Adrenal gland (tissue), 5 donors: ENCODE data around the gene TM4SF18.

ENCODE experiments used
- POLR2A ChIP-seq, 2 donors: fragments of 450-650 bp; IDR thresholded peaks; one replicate each; pipeline ENCODE4 v1.6.1; 2017; ENCODE audit warnings: antibody characterized with exemption in 2 of 2, mild to moderate bottlenecking in 2 of 2, moderate library complexity in 1 of 2
- TF ChIP-seq, protein P1 (sequence below), 6 experiments: fragments of 450-650 bp in 4 of 6; fragments of 200-600 bp in 2 of 6; sonication (generic) in 1 of 6; IDR thresholded peaks; 1 replicate in 5 of 6; 2 replicates in 1 of 6; pipeline versions ENCODE4 v1.5.1 to v1.8.0; 2016 to 2021; ENCODE audit warnings: antibody characterized with exemption in 6 of 6, mild to moderate bottlenecking in 2 of 6, moderate library complexity in 1 of 6
- donor health status: DM: no; HTN: no; CAD: no.

DNA sequence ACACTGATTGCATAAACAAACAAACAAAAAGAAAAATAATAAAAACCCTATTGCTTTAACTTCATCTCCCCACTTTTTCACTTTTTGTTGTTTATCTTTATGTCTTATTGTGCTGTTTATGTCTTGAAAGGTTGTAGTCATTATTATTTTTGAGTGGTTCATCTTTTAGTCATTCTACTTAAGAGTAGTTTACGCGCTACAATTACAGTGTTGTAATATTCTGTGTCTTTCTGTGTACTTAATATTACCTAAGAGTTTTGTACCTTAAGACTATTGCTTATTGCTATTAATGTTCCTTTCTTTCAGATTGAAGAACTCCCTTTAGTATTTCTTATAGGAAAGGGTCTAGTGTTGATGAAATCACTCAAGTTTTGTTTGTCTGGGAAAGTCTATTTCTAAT is 28.1 kb downstream of the TM4SF18 start:
- TF ChIP-seq, protein P1, sequence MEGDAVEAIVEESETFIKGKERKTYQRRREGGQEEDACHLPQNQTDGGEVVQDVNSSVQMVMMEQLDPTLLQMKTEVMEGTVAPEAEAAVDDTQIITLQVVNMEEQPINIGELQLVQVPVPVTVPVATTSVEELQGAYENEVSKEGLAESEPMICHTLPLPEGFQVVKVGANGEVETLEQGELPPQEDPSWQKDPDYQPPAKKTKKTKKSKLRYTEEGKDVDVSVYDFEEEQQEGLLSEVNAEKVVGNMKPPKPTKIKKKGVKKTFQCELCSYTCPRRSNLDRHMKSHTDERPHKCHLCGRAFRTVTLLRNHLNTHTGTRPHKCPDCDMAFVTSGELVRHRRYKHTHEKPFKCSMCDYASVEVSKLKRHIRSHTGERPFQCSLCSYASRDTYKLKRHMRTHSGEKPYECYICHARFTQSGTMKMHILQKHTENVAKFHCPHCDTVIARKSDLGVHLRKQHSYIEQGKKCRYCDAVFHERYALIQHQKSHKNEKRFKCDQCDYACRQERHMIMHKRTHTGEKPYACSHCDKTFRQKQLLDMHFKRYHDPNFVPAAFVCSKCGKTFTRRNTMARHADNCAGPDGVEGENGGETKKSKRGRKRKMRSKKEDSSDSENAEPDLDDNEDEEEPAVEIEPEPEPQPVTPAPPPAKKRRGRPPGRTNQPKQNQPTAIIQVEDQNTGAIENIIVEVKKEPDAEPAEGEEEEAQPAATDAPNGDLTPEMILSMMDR (IDR thresholded peaks at IDR 0.05), result no peak
- no peak for TF ChIP-seq POLR2A (IDR thresholded peaks at IDR 0.05)
